Glutamatergic neuron (in vitro differentiated cells): ENCODE results near the gene ATP5F1A. TPM values are rescaled to one million over a fixed set of nuclear protein-coding genes. Genes with fewer than 3 reads are reported as not detected.
"Not testable (repeated sequence)": the region's sequence is repeated elsewhere in the genome, so short reads cannot be mapped to it uniquely, and the experiment has no call there.

ENCODE experiments used
- DNase-seq: peaks from one replicate; pipeline ENCODE4 v3.0.0; 2022
- H3K27ac Mint-ChIP-seq: one replicate; pipeline ENCODE4 v1.8.0; 2020; ENCODE audit warnings: mild to moderate bottlenecking, mixed read lengths, inconsistent platforms; ENCODE audit not compliant: unreplicated experiment
- H3K27me3 Mint-ChIP-seq: one replicate; pipeline ENCODE4 v1.8.0; 2020; ENCODE audit warnings: mild to moderate bottlenecking, moderate library complexity, mixed read lengths, inconsistent platforms; ENCODE audit not compliant: unreplicated experiment
- H3K36me3 Mint-ChIP-seq: one replicate; pipeline ENCODE4 v1.8.0; 2020; ENCODE audit warnings: mild to moderate bottlenecking, mixed read lengths, inconsistent platforms; ENCODE audit not compliant: unreplicated experiment
- H3K4me1 Mint-ChIP-seq: one replicate; pipeline ENCODE4 v1.8.0; 2020; ENCODE audit warnings: mild to moderate bottlenecking, low read depth, mixed read lengths, inconsistent platforms; ENCODE audit not compliant: unreplicated experiment
- H3K4me3 Mint-ChIP-seq: one replicate; pipeline ENCODE4 v1.8.0; 2020; ENCODE audit warnings: mild to moderate bottlenecking, mixed read lengths, inconsistent platforms; ENCODE audit not compliant: unreplicated experiment
- H3K9me3 Mint-ChIP-seq: one replicate; pipeline ENCODE4 v1.8.0; 2020; ENCODE audit warnings: mild to moderate bottlenecking, moderate library complexity, mixed read lengths, inconsistent platforms; ENCODE audit not compliant: unreplicated experiment
- total RNA-seq: library from RNA; stranded (reverse); fragmentation: NEBNext Ultra II Directional; extraction: Animal tissue kit (Norgen Biotek cat#: 25700); gene quantifications from one replicate; pipeline ENCODE4 v1.2.1, GENCODE V29; 2021; ENCODE audit not compliant: unreplicated experiment
- TF ChIP-seq, protein P1 (sequence below): fragments of 200-600 bp; sonication (generic); IDR thresholded peaks from one replicate; pipeline ENCODE4 v1.5.0; 2021; ENCODE audit not compliant: partially characterized antibody, unreplicated experiment

The ATP5F1A gene
- total RNA-seq, 1 donor from 2014 or later, result 511 TPM

DNA sequence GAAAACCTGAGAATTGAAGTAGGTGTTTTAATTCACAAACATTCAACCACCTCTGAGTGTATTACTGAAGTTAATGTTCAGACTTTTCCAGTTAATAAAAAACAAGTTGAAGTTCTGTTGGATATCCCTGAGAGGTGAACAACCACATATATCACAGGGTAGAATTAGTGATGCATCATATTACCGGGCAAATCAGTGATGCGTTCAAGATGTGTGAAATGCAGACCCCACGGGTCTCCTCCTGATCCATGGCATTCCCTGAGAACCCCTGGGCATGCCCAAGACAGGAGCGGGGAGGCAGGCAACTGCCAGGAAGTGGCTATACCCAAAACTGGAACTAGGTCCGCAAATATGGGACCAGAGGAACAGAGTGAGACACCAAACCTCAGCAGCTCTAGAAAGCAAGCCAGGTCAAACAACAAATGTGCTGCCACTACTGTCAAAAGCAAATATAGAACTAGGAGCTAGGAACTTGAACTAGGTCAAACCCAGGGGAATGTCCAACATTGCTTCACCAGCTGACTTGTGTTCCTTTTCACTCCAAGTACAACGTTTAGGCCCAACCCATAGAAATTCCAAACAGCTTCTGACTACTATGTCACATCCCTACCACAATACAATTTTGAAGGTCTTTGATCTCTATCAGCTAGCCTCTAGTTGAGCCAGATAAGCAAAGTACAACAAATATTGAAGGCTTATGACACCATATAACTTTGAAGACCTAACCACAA is 46.2 kb downstream of the ATP5F1A start:
- no peaks in the 10 kb centered on the region for H3K9me3 Mint-ChIP-seq
- H3K36me3 Mint-ChIP-seq, result no peaks in the 10 kb centered on the region
- H3K27ac Mint-ChIP-seq, result no peak overlapping the region
- no peaks in the 10 kb centered on the region for H3K27me3 Mint-ChIP-seq
- H3K4me1 Mint-ChIP-seq, result no peaks in the 10 kb centered on the region
- H3K4me3 Mint-ChIP-seq, result no peak overlapping the region
- TF ChIP-seq, protein P1, sequence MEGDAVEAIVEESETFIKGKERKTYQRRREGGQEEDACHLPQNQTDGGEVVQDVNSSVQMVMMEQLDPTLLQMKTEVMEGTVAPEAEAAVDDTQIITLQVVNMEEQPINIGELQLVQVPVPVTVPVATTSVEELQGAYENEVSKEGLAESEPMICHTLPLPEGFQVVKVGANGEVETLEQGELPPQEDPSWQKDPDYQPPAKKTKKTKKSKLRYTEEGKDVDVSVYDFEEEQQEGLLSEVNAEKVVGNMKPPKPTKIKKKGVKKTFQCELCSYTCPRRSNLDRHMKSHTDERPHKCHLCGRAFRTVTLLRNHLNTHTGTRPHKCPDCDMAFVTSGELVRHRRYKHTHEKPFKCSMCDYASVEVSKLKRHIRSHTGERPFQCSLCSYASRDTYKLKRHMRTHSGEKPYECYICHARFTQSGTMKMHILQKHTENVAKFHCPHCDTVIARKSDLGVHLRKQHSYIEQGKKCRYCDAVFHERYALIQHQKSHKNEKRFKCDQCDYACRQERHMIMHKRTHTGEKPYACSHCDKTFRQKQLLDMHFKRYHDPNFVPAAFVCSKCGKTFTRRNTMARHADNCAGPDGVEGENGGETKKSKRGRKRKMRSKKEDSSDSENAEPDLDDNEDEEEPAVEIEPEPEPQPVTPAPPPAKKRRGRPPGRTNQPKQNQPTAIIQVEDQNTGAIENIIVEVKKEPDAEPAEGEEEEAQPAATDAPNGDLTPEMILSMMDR, result no peak
- no peak for DNase-seq

DNA sequence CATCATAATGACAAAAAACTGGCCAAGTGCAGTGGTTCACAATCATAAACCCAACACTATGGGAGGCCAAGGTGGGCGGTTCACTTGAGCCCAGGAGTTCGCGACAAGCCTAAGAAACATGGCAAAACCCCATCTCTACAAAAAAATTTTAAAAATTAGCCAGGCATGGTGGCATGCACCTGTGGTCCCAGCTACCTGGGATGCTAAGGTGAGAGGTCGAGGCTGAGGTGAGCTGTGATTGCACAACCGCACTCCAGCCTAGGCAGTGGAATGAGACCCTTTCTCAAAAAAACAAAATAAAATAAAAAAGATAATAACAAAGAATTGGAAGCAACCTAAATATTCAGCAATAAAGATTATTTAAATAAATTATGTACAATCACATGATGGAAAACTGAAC is 47.8 kb downstream of the ATP5F1A start:
- no peak for DNase-seq
- H3K27ac Mint-ChIP-seq, result no peak overlapping the region
- H3K36me3 Mint-ChIP-seq, result no peaks in the 10 kb centered on the region
- H3K27me3 Mint-ChIP-seq, result no peaks in the 10 kb centered on the region
- H3K4me3 Mint-ChIP-seq, result no peak overlapping the region
- H3K9me3 Mint-ChIP-seq, result no peaks in the 10 kb centered on the region
- TF ChIP-seq, protein P1, result no peak
- no peaks in the 10 kb centered on the region for H3K4me1 Mint-ChIP-seq

DNA sequence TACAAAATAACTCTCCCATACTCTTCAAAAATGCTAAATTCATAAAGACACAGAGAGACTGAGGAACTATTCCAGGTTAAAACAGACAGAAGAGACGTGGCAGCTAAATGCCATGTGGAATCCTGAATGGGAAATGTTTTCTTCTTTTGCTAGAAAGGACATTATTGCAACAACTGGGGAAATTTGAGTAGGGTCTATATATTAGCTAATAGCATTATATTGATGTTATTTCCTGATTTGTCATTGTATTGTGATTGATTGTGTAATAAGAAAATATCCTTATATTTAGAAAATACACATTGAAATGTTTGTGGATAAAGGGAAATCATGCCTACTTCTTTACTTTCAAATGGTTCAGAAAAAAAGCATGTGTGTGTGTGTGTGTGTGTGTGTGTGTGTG is 49.5 kb downstream of the ATP5F1A start:
- Mint-ChIP-seq H3K27me3 (no peaks in the 10 kb centered on the region), H3K27ac (no peak overlapping the region), H3K9me3 (no peaks in the 10 kb centered on the region), H3K4me1 (no peaks in the 10 kb centered on the region), H3K4me3 (no peak overlapping the region), H3K36me3 (no peaks in the 10 kb centered on the region)
- TF ChIP-seq, protein P1, result no peak
- DNase-seq, result no peak

DNA sequence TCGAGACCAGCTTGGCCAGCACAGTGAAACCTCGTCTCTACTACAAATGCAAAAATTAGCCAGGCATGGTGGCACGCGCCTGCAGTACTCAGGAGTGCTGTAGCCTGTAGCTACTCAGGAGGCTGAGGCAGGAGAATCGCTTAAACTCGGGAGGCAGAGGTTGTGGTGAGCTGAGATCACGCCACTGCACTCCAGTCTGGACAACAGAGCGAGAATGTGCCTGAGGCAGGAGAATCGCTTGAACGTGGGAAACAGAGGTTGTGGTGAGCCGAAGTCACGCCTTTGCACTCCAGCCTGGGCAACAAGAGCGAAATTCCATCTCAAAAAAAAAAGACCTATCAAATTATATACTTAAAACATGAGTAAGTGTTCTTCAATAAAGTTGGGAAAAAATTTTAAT is 50.7 kb downstream of the ATP5F1A start:
- H3K36me3 Mint-ChIP-seq, H3K4me1 Mint-ChIP-seq, H3K27me3 Mint-ChIP-seq: not testable (repeated sequence)

DNA sequence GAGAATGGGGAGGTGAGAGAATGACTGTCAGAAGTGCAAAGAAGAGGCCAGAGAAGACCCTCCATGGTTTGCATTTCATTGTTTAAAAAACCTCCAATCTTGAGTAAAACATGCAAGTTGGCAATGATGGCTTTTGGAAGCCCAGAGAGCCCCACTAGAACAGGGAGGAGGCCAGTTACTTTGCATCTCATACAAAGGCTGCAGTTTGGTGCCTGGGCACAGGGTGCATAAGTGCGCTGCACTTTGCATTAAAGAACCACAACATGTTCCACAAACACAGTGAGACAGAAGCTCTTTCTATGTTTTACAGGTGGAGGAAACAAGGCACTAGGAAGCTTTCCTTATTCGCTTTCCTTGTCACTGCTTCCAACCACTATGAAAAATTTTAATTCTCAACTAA is 51.4 kb downstream of the ATP5F1A start:
- H3K27ac Mint-ChIP-seq, result no peak overlapping the region

More for the DNA sequence above, 50.7 kb downstream of the ATP5F1A start:
- H3K9me3 Mint-ChIP-seq, H3K27ac Mint-ChIP-seq, H3K4me3 Mint-ChIP-seq, DNase-seq: not testable (repeated sequence)

More for the DNA sequence above, 51.4 kb downstream of the ATP5F1A start:
- H3K4me1 Mint-ChIP-seq, result no peaks in the 10 kb centered on the region
- no peaks in the 10 kb centered on the region for H3K9me3 Mint-ChIP-seq
- H3K4me3 Mint-ChIP-seq, result no peak overlapping the region
- H3K27me3 Mint-ChIP-seq, result no peaks in the 10 kb centered on the region
- H3K36me3 Mint-ChIP-seq, result no peaks in the 10 kb centered on the region
- DNase-seq, result no peak
- TF ChIP-seq, protein P1, result no peak
